ENCODE results near the gene SORCS2. TPM values are rescaled to one million over a fixed set of nuclear protein-coding genes. Genes with fewer than 3 reads are reported as not detected.

SORCS2 gene
- total and polyA plus RNA-seq, 12 donors = 0.25 to 5.4 (median 2.2) TPM

DNA sequence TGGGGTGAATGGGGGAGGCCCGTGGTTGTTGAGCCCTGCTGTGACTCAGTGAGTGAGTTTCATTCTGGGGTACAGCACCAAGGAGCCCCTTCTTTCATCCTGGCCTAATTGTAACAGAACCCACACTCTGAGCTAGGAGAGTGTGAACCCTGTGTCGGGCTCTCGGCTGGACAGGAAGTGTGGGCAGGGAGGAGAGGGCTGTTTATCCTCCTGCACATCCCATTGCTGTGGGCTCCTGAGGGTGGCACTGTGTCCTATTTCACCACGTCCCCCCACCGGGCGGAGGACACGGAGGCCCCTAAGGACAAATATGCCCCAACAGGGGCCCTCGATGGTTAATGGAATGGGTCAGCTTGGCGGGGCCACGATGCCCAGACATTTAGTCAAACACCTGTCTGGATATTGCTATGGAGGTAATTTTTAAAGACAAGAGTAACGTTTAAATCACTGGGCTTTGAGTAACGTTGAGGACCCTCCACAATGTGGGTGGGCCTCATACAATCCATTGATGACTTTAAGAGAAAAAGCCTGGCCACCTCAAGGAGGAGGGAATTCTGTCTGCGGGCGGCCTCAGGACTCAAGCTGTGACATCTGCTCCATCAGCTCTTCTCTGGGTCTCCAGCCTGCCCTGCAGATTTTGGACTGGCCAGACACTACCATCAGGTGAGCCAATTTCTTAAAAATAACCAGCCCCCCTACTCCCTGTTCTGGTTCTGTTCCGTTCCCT is 46.1 kb upstream of the SORCS2 start:
- TF ChIP-seq, protein P1, sequence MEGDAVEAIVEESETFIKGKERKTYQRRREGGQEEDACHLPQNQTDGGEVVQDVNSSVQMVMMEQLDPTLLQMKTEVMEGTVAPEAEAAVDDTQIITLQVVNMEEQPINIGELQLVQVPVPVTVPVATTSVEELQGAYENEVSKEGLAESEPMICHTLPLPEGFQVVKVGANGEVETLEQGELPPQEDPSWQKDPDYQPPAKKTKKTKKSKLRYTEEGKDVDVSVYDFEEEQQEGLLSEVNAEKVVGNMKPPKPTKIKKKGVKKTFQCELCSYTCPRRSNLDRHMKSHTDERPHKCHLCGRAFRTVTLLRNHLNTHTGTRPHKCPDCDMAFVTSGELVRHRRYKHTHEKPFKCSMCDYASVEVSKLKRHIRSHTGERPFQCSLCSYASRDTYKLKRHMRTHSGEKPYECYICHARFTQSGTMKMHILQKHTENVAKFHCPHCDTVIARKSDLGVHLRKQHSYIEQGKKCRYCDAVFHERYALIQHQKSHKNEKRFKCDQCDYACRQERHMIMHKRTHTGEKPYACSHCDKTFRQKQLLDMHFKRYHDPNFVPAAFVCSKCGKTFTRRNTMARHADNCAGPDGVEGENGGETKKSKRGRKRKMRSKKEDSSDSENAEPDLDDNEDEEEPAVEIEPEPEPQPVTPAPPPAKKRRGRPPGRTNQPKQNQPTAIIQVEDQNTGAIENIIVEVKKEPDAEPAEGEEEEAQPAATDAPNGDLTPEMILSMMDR (IDR thresholded peaks at IDR 0.05) = no peak
- WGBS, 2 donors = 75 to 79% methylated on average over 15 of the region's 15 CpGs

DNA sequence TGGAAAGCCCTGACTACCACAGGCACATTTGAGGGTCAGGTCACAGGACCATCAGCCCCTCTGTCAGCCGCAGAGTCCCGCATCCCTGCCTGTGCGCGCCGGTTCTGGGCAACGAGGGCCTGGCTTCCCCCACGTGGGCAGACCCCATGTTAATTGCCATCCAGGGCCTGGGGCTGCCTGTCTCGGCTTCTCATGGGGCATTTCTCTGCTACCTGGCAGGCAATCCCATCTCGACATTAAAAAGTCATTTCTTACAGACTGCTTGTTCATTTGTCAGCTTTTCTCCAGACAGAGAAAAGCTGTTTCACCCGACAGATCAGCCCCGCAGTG is 45.6 kb upstream of the SORCS2 start:
- DNase-seq (no peak), ATAC-seq (no peak)
- no peaks in the 10 kb centered on the region for H3K9me3 ChIP-seq
- TF ChIP-seq, protein P1 (IDR thresholded peaks at IDR 0.05) = no peak
- H3K27me3 ChIP-seq = peaks cover 0 to 8% (median 0%) of the 10 kb centered on the region in 7 donors
- H3K36me3 ChIP-seq = no peaks in the 10 kb centered on the region
- no peaks in the 10 kb centered on the region for H3K4me1 ChIP-seq
- H3K27ac ChIP-seq = no peak overlapping the region
- WGBS, 2 donors = 84 to 85% methylated on average over 11 of the region's 11 CpGs
- intact Hi-C loops (cut with DNase I) = no loop called here
- H3K4me3 ChIP-seq = no peak overlapping the region

More for the DNA sequence above, 46.1 kb upstream of the SORCS2 start:
- ATAC-seq (no peak), DNase-seq (no peak)
- Histone ChIP-seq H3K27ac (no peak overlapping the region), H3K4me1 (no peaks in the 10 kb centered on the region), H3K4me3 (no peak overlapping the region), H3K36me3 (no peaks in the 10 kb centered on the region), H3K27me3 (peaks cover 0 to 8% (median 0%) of the 10 kb centered on the region in 7 donors), H3K9me3 (no peaks in the 10 kb centered on the region)
- intact Hi-C loops (cut with DNase I) = no loop called here

DNA sequence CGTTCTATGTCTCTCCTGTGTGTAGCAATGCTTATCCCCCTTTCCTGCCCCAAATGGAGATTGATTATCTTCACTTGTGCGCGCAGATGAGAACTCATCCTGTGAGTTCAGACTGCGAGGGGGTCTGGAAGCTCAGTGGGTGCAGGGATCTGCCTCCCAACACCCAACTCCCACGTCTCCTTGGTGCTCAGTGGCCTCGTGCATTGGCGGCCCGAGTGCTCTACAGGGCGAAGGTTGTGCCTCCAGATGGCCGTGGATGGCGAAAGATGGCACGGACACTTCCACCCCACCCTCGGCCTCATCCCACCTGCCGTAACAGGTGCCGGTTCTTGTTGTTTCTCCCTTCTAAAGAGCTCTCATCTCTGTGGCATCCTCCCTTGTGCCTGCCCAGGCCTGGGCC is 45.1 kb upstream of the SORCS2 start:
- Histone ChIP-seq H3K27ac (no peak overlapping the region), H3K36me3 (no peaks in the 10 kb centered on the region), H3K4me1 (no peaks in the 10 kb centered on the region), H3K4me3 (no peak overlapping the region), H3K9me3 (no peaks in the 10 kb centered on the region), H3K27me3 (peaks cover 0 to 8% (median 0%) of the 10 kb centered on the region in 7 donors)
- ATAC-seq (no peak), DNase-seq (no peak)
- TF ChIP-seq, protein P1 (IDR thresholded peaks at IDR 0.05) = no peak
- intact Hi-C loops (cut with DNase I) = no loop called here
- WGBS, 2 donors = 90% methylated on average over 15 of the region's 15 CpGs

DNA sequence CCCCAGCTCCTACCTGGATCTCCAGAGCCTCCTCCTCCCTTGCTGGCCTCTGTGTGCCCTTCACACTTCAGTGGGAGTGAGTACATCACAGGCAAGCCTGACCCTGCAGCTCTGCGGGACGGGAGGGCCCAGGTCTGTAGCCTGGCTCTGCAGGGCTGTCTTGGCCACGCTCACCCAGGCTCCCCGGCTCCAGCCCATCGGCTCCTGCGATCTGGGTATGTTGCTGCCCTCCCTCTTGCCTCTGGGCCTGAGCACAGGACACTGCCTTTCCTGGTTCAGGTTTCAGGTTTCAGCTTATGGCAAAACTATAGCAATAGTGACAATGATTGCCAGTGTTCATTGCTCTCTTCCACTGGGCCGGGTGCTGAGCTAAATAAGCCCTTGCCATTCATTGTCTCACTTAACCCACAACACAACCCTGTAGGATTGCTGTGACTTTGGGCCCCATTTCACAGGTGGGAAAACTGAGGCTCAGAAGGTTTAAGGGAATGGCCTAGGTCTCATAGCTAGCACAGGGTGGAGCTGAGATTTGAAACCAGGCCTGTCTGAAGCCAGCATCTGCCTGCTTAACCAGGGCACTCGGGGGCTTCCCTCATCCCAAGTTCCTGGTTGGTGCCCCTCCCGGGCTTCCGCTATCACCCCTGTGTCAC is 44.6 kb upstream of the SORCS2 start:
- Histone ChIP-seq H3K27ac (no peak overlapping the region), H3K4me1 (no peaks in the 10 kb centered on the region), H3K36me3 (no peaks in the 10 kb centered on the region), H3K27me3 (peaks cover 0 to 8% (median 0%) of the 10 kb centered on the region in 7 donors), H3K4me3 (no peak overlapping the region), H3K9me3 (no peaks in the 10 kb centered on the region)
- intact Hi-C loops (cut with DNase I) = no loop called here
- TF ChIP-seq, protein P1 (IDR thresholded peaks at IDR 0.05) = no peak
- ATAC-seq (no peak), DNase-seq (no peak)
- 90 to 91% methylated on average over 10 of the region's 10 CpGs for WGBS, 2 donors
